H9 (cell line): ENCODE data around the gene PRKAG2. TPM values are rescaled to one million over a fixed set of nuclear protein-coding genes. Genes with fewer than 3 reads are reported as not detected.

Experiments
- DNase-seq: peaks from one replicate; pipeline ENCODE4 v3.0.0-alpha.2; 2017
- H2AFZ ChIP-seq: one replicate; pipeline ENCODE4 v1.6.1; 2013; ENCODE audit warnings: mild to moderate bottlenecking, low read length, control low read depth, moderate library complexity
- H2AK5ac ChIP-seq: 2 replicates; pipeline ENCODE4 v1.6.1; 2013; ENCODE audit warnings: low read length, control low read depth, mixed read lengths; ENCODE audit not compliant: insufficient read length
- H2BK120ac ChIP-seq: one replicate; pipeline ENCODE4 v1.6.1; 2013; ENCODE audit warnings: low read depth, mild to moderate bottlenecking, low read length, control low read depth, inconsistent platforms; ENCODE audit not compliant: poor library complexity, severe bottlenecking
- H2BK12ac ChIP-seq: 2 replicates; pipeline ENCODE4 v1.6.1; 2013; ENCODE audit warnings: low read length, control low read depth, mixed read lengths, low read depth; ENCODE audit not compliant: insufficient read length
- H2BK15ac ChIP-seq: 2 replicates; pipeline ENCODE4 v1.6.1; 2013; ENCODE audit warnings: low read depth, low read length, control low read depth
- H2BK20ac ChIP-seq: one replicate; pipeline ENCODE4 v1.6.1; 2013; ENCODE audit warnings: low read depth, mild to moderate bottlenecking, low read length, control low read depth, inconsistent platforms; ENCODE audit not compliant: poor library complexity, severe bottlenecking
- H2BK5ac ChIP-seq: 2 replicates; pipeline ENCODE4 v1.6.1; 2013; ENCODE audit warnings: low read length, control low read depth, mixed read lengths; ENCODE audit not compliant: insufficient read length
- H3K14ac ChIP-seq: 2 replicates; pipeline ENCODE4 v1.6.1; 2013; ENCODE audit warnings: low read length, control low read depth; ENCODE audit not compliant: insufficient read depth
- H3K18ac ChIP-seq: 2 replicates; pipeline ENCODE4 v1.6.1; 2013; ENCODE audit warnings: low read depth, mild to moderate bottlenecking, mixed read lengths, low read length, control low read depth; ENCODE audit not compliant: insufficient read length
- H3K23ac ChIP-seq: 2 replicates; pipeline ENCODE4 v1.6.1; 2013; ENCODE audit warnings: low read length, control low read depth, mixed read lengths, low read depth; ENCODE audit not compliant: insufficient read length
- H3K23me2 ChIP-seq: 2 replicates; pipeline ENCODE4 v1.6.1; 2013; ENCODE audit warnings: low read depth, mild to moderate bottlenecking, mixed read lengths, low read length, control low read depth; ENCODE audit not compliant: insufficient read length, poor library complexity, severe bottlenecking
- H3K27ac ChIP-seq: 2 replicates; pipeline ENCODE4 v1.5.1; 2013; ENCODE audit warnings: low read length, control low read depth, mixed read lengths, low read depth; ENCODE audit not compliant: insufficient read length
- H3K27me3 ChIP-seq: 2 replicates; pipeline ENCODE4 v1.6.1; 2013; ENCODE audit warnings: low read length, control low read depth, inconsistent platforms; ENCODE audit not compliant: insufficient read depth
- H3K4ac ChIP-seq: 2 replicates; pipeline ENCODE4 v1.6.1; 2013; ENCODE audit warnings: low read depth, mild to moderate bottlenecking, control low read depth, inconsistent platforms, low read length, moderate library complexity
- H3K4me1 ChIP-seq: 2 replicates; pipeline ENCODE4 v1.6.1; 2013; ENCODE audit warnings: low read length, control low read depth, inconsistent platforms; ENCODE audit not compliant: insufficient read depth
- H3K4me2 ChIP-seq: 2 replicates; pipeline ENCODE4 v1.6.1; 2013; ENCODE audit warnings: low read length, control low read depth, mixed read lengths; ENCODE audit not compliant: insufficient read length, insufficient read depth
- H3K56ac ChIP-seq: 2 replicates; pipeline ENCODE4 v1.6.1; 2013; ENCODE audit warnings: low read depth, mild to moderate bottlenecking, mixed read lengths, low read length, control low read depth; ENCODE audit not compliant: insufficient read length
- H3K79me1 ChIP-seq: 2 replicates; pipeline ENCODE4 v1.6.1; 2013; ENCODE audit warnings: low read depth, mild to moderate bottlenecking, moderate library complexity, low read length, control low read depth, inconsistent platforms; ENCODE audit not compliant: insufficient read depth, poor library complexity, severe bottlenecking
- H3K79me2 ChIP-seq: 2 replicates; pipeline ENCODE4 v1.6.1; 2013; ENCODE audit warnings: low read length, control low read depth, inconsistent platforms; ENCODE audit not compliant: insufficient read depth
- H3K9ac ChIP-seq: 2 replicates; pipeline ENCODE4 v1.6.1; 2013; ENCODE audit warnings: low read length, control low read depth, mixed read lengths; ENCODE audit not compliant: insufficient read length; ENCODE audit errors: extremely low read depth
- H3K9me3 ChIP-seq: one replicate; pipeline ENCODE4 v1.6.1; 2013; ENCODE audit warnings: low read depth, low read length, inconsistent platforms; ENCODE audit not compliant: control insufficient read depth
- H3T11ph ChIP-seq: one replicate; pipeline ENCODE4 v1.6.1; 2013; ENCODE audit warnings: mild to moderate bottlenecking, low read length, control low read depth, inconsistent platforms
- H4K20me1 ChIP-seq: one replicate; pipeline ENCODE4 v1.6.1; 2013; ENCODE audit not compliant: control insufficient read depth, insufficient read length, insufficient read depth
- H4K5ac ChIP-seq: 2 replicates; pipeline ENCODE4 v1.6.1; 2013; ENCODE audit warnings: low read depth, mild to moderate bottlenecking, mixed read lengths, low read length, control low read depth; ENCODE audit not compliant: insufficient read length
- H4K8ac ChIP-seq: replicated peaks from 2 replicates; pipeline ENCODE4 v1.6.1; 2013; ENCODE audit warnings: low read length, control low read depth, mixed read lengths, low read depth; ENCODE audit not compliant: insufficient read length
- H4K91ac ChIP-seq: 2 replicates; pipeline ENCODE4 v1.6.1; 2013; ENCODE audit warnings: low read depth, mild to moderate bottlenecking, moderate library complexity, mixed read lengths, low read length, control low read depth; ENCODE audit not compliant: insufficient read length
- H3K27ac Mint-ChIP-seq, 3 experiments: 2 replicates in 2 of 3; 3 replicates in 1 of 3; pipeline ENCODE4 v1.8.0; 2020 to 2021; ENCODE audit warnings: mixed read lengths in 3 of 3, mild to moderate bottlenecking in 1 of 3, moderate library complexity in 1 of 3
- H3K27me3 Mint-ChIP-seq: 2 replicates; pipeline ENCODE4 v1.8.0; 2021; ENCODE audit warnings: low read depth, mild to moderate bottlenecking, moderate library complexity, mixed read lengths
- H3K36me3 Mint-ChIP-seq, 3 experiments: 2 replicates in 2 of 3; 3 replicates in 1 of 3; pipeline ENCODE4 v1.8.0; 2020 to 2021; ENCODE audit warnings: low read depth in 3 of 3, mixed read lengths in 3 of 3; ENCODE audit not compliant: insufficient read depth in 1 of 3
- H3K4me1 Mint-ChIP-seq, 2 experiments: 2 replicates each; pipeline ENCODE4 v1.8.0; 2020; ENCODE audit warnings: mixed read lengths in 2 of 2
- H3K4me3 Mint-ChIP-seq, 2 experiments: 2 replicates in 1 of 2; 3 replicates in 1 of 2; pipeline ENCODE4 v1.8.0; 2020 to 2021; ENCODE audit warnings: mild to moderate bottlenecking in 2 of 2, mixed read lengths in 2 of 2, moderate library complexity in 1 of 2
- H3K9me3 Mint-ChIP-seq, 2 experiments: 2 replicates in 1 of 2; 3 replicates in 1 of 2; pipeline ENCODE4 v1.8.0; 2020; ENCODE audit warnings: mild to moderate bottlenecking in 2 of 2, mixed read lengths in 2 of 2, moderate library complexity in 1 of 2
- CTCF ChIP-seq: fragments of 200-600 bp; sonication (generic); conservative IDR thresholded peaks from 3 replicates; pipeline ENCODE4 v1.8.0; 2021; ENCODE audit warnings: antibody characterized with exemption, mild to moderate bottlenecking
- WGBS: extraction: QIAGEN DNeasy Blood & Tissue Kit; methylation state at CpG from one replicate; pipeline ENCODE4 v1.1.7; 2013; ENCODE audit warnings: missing lambda C conversion rate, low lambda C conversion rate, mixed read lengths; ENCODE audit not compliant: insufficient read length; ENCODE audit errors: extremely low coverage; 5-methylcytosine and 5-hydroxymethylcytosine counted together
- total RNA-seq: library from RNA; stranded (reverse); gene quantifications from 2 replicates; pipeline ENCODE4 v1.2.1, GENCODE V29; 2021

The PRKAG2 gene
- total RNA-seq, 1 experiment from 2014 or later, result 11.8 TPM

GRCh38 chr7:151763420-151763984, 113.4 kb downstream of the PRKAG2 start:
- Histone ChIP-seq H4K5ac (no peak overlapping the region), H3K79me1 (no peaks in the 10 kb centered on the region), H3K27me3 (no peaks in the 10 kb centered on the region; the same call in 1 of the 2 replicates), H4K91ac (no peak overlapping the region), H3K56ac (no peak overlapping the region), H3K23ac (no peak overlapping the region), H3K18ac (no peak overlapping the region), H2BK12ac (no peak overlapping the region), H3K14ac (no peak overlapping the region), H2BK5ac (no peak overlapping the region), H3K4me1 (no peaks in the 10 kb centered on the region), H2BK15ac (no peak overlapping the region), H2BK20ac (no peak overlapping the region), H4K20me1 (no peaks in the 10 kb centered on the region), H2AFZ (no peak overlapping the region), H4K8ac (no peak overlapping the region), H2AK5ac (no peak overlapping the region), H2BK120ac (no peak overlapping the region), H3K4ac (no peak overlapping the region), H3K23me2 (no peaks in the 10 kb centered on the region), H3K4me2 (no peak overlapping the region), H3K27ac (no peak overlapping the region), H3K9ac (no peak overlapping the region), H3K9me3 (no peaks in the 10 kb centered on the region), H3T11ph (no peak overlapping the region), H3K79me2 (no peaks in the 10 kb centered on the region)
- Mint-ChIP-seq H3K36me3 (no peaks in the 10 kb centered on the region), H3K27me3 (peaks cover 29% of the 10 kb centered on the region), H3K9me3 (no peaks in the 10 kb centered on the region; a peak in 2 of 5 replicates), H3K27ac (peak overlapping the region in 1 of 3 experiments; percentile 10; a peak in 1 of 7 replicates), H3K4me3 (no peak overlapping the region), H3K4me1 (peaks cover 8 to 22% of the 10 kb centered on the region in 2 experiments)
- no peak for TF ChIP-seq CTCF
- no peak for DNase-seq
- WGBS, result no CpG with 5 or more reads among the region's 13 CpGs
